NCI-H510A treated with DMSO at 0.1 percent for 48 hours (cell line): ENCODE results near the gene CMYA5.
"Not testable (repeated sequence)": the region's sequence is repeated elsewhere in the genome, so short reads cannot be mapped to it uniquely, and the experiment has no call there.

Source experiments
- DNase-seq: peaks from one replicate; lab custom pipeline; 2025; lab: John Stamatoyannopoulos, UW

Gene CMYA5

GRCh38 chr5:79746642-79747569 lies 57.3 kb downstream of the CMYA5 start:
- DNase-seq = no peak

- DNase-seq = no peak
Measured at GRCh38 chr5:79750611-79751510, 61.2 kb downstream of the CMYA5 start.

- no peak for DNase-seq
Measured at GRCh38 chr5:79753092-79753491, 63.5 kb downstream of the CMYA5 start.

- no peak for DNase-seq
Measured at GRCh38 chr5:79753877-79754645, 64.4 kb downstream of the CMYA5 start.

- no peak for DNase-seq
Measured at GRCh38 chr5:79754865-79755555, 65.4 kb downstream of the CMYA5 start.

- no peak for DNase-seq
Measured at GRCh38 chr5:79756076-79756475, 66.4 kb downstream of the CMYA5 start.

- no peak for DNase-seq
Measured at GRCh38 chr5:79759436-79759835, 69.8 kb downstream of the CMYA5 start.

GRCh38 chr5:79759848-79760247 lies 70.2 kb downstream of the CMYA5 start:
- DNase-seq = no peak

GRCh38 chr5:79762929-79763328 lies 73.3 kb downstream of the CMYA5 start:
- DNase-seq = no peak

GRCh38 chr5:79764147-79764546 lies 74.5 kb downstream of the CMYA5 start:
- not testable (repeated sequence) for DNase-seq

GRCh38 chr5:79771387-79771786 lies 81.8 kb downstream of the CMYA5 start:
- DNase-seq = no peak

GRCh38 chr5:79772651-79773050 lies 83.0 kb downstream of the CMYA5 start:
- DNase-seq = no peak

GRCh38 chr5:79773612-79774011 lies 84.0 kb downstream of the CMYA5 start:
- DNase-seq = no peak

GRCh38 chr5:79774171-79774854 lies 84.7 kb downstream of the CMYA5 start:
- no peak for DNase-seq

- no peak for DNase-seq
Measured at GRCh38 chr5:79774855-79775237, 85.2 kb downstream of the CMYA5 start.

GRCh38 chr5:79784741-79785140 lies 95.1 kb downstream of the CMYA5 start:
- DNase-seq = peak; percentile 18

GRCh38 chr5:79785983-79786382 lies 96.3 kb downstream of the CMYA5 start:
- DNase-seq = no peak

GRCh38 chr5:79787448-79787847 lies 97.8 kb downstream of the CMYA5 start:
- no peak for DNase-seq

GRCh38 chr5:79791843-79792242 lies 102.2 kb downstream of the CMYA5 start:
- no peak for DNase-seq

GRCh38 chr5:79792463-79792862 lies 102.8 kb downstream of the CMYA5 start:
- no peak for DNase-seq

GRCh38 chr5:79793304-79793703 lies 103.7 kb downstream of the CMYA5 start:
- DNase-seq = no peak
